H1 (cell line): ENCODE results near the gene SLX4IP. TPM values are rescaled to one million over a fixed set of nuclear protein-coding genes. Genes with fewer than 3 reads are reported as not detected.

ENCODE experiments used
- CTCF ChIA-PET: fragments of 300-600 bp; sonication (Branson Sonifier 250); formaldehyde crosslinking; loops from one replicate; lab custom pipeline; 2021; ENCODE audit not compliant: partially characterized antibody; lab: Charles Lee
- POLR2A ChIA-PET: fragments of 300-600 bp; sonication (Branson Sonifier 250); formaldehyde crosslinking; loops from one replicate; lab custom pipeline; 2021; ENCODE audit warnings: inconsistent platforms; ENCODE audit not compliant: partially characterized antibody; lab: Charles Lee
- DNase-seq, 2 experiments: peaks; one replicate each; pipeline versions ENCODE4 v3.0.0 to v3.0.0-alpha.2; 2010 to 2022; ENCODE audit warnings: low spot score in 2 of 2, low read depth in 1 of 2, mixed read lengths in 1 of 2
- FAIRE-seq: peaks from 2 replicates; lab custom pipeline; 2011; peaks lifted over from hg19 to GRCh38; lab: Jason Lieb, UNC
- H2AFZ ChIP-seq: 2 replicates; pipeline ENCODE4 v1.8.1; 2012; ENCODE audit warnings: low read length, inconsistent platforms
- H2AK5ac ChIP-seq: 2 replicates; pipeline ENCODE4 v1.6.1; 2013; ENCODE audit warnings: low read depth, low read length
- H2BK120ac ChIP-seq: replicated peaks from 2 replicates; pipeline ENCODE3; 2013; ENCODE audit warnings: low read depth, low read length, inconsistent platforms
- H2BK12ac ChIP-seq: 2 replicates; pipeline ENCODE4 v1.6.1; 2013; ENCODE audit warnings: low read depth, low read length
- H2BK15ac ChIP-seq: 2 replicates; pipeline ENCODE4 v1.6.1; 2013; ENCODE audit warnings: low read length
- H2BK20ac ChIP-seq: 2 replicates; pipeline ENCODE4 v1.6.1; 2013; ENCODE audit warnings: low read length
- H2BK5ac ChIP-seq: 2 replicates; pipeline ENCODE4 v1.6.1; 2013; ENCODE audit warnings: low read depth, low read length
- H3K14ac ChIP-seq: 2 replicates; pipeline ENCODE4 v1.6.1; 2013; ENCODE audit warnings: inconsistent platforms; ENCODE audit not compliant: insufficient read length
- H3K18ac ChIP-seq: 2 replicates; pipeline ENCODE4 v1.6.1; 2013; ENCODE audit warnings: low read length; ENCODE audit errors: extremely low read depth
- H3K23ac ChIP-seq: 2 replicates; pipeline ENCODE4 v1.6.1; 2013; ENCODE audit warnings: inconsistent platforms; ENCODE audit not compliant: insufficient read length
- H3K23me2 ChIP-seq: 2 replicates; pipeline ENCODE4 v1.6.1; 2013; ENCODE audit warnings: low read depth, low read length
- H3K27ac ChIP-seq: 2 replicates; pipeline ENCODE4 v1.6.1; 2011; ENCODE audit warnings: low read depth, low read length, inconsistent platforms
- H3K27me3 ChIP-seq, 4 experiments: replicated peaks in 1 of 4; 1 replicate in 1 of 4; 2 replicates in 3 of 4; pipeline versions ENCODE4 v1.6.1 to v1.8.1; 2011 to 2013; ENCODE audit warnings: low read length in 3 of 4, mild to moderate bottlenecking in 3 of 4, inconsistent platforms in 2 of 4, mixed read lengths in 2 of 4, moderate library complexity in 1 of 4; ENCODE audit not compliant: control insufficient read depth in 3 of 4, insufficient read depth in 3 of 4; ENCODE audit errors: extremely low read depth in 1 of 4
- H3K36me3 ChIP-seq, 4 experiments: 2 replicates each; pipeline versions ENCODE4 v1.6.1 to v1.8.1; 2011 to 2013; ENCODE audit warnings: mild to moderate bottlenecking in 4 of 4, low read length in 3 of 4, moderate library complexity in 2 of 4, control low read depth in 1 of 4, inconsistent platforms in 1 of 4; ENCODE audit not compliant: insufficient read depth in 4 of 4, control insufficient read depth in 2 of 4
- H3K4ac ChIP-seq: replicated peaks from 2 replicates; pipeline ENCODE3; 2013; ENCODE audit warnings: low read length, low read depth, mixed read lengths, inconsistent platforms; ENCODE audit not compliant: insufficient read length
- H3K4me1 ChIP-seq, 4 experiments: replicated peaks in 1 of 4; 1 replicate in 1 of 4; 2 replicates in 3 of 4; pipeline versions ENCODE4 v1.6.1 to v1.8.1; 2011 to 2013; ENCODE audit warnings: low read length in 3 of 4, inconsistent platforms in 2 of 4, mixed read lengths in 1 of 4; ENCODE audit not compliant: insufficient read depth in 4 of 4, control insufficient read depth in 3 of 4
- H3K4me2 ChIP-seq, 2 experiments: 2 replicates each; pipeline versions ENCODE4 v1.6.1 to v1.8.1; 2011 to 2013; ENCODE audit warnings: low read depth in 2 of 2, low read length in 2 of 2, control low read depth in 1 of 2, inconsistent platforms in 1 of 2, mild to moderate bottlenecking in 1 of 2; ENCODE audit not compliant: insufficient read depth in 1 of 2
- H3K4me3 ChIP-seq, 4 experiments: fragments of 200-600, 300-600 bp in 1 of 4; sonication (generic), shearing (Covaris generic), sonication (Bioruptor Twin) in 1 of 4; 2 replicates each; pipeline versions ENCODE4 v1.5.1 to v1.8.1; 2011 to 2016; ENCODE audit warnings: low read length in 4 of 4, low read depth in 3 of 4, control low read depth in 2 of 4, inconsistent platforms in 2 of 4, mild to moderate bottlenecking in 2 of 4, mixed read lengths in 1 of 4, moderate library complexity in 1 of 4; ENCODE audit not compliant: insufficient read depth in 2 of 4; ENCODE audit errors: extremely low read depth in 1 of 4
- H3K56ac ChIP-seq: replicated peaks from 2 replicates; pipeline ENCODE3; 2013; ENCODE audit warnings: low read depth, mild to moderate bottlenecking, mixed read lengths, low read length, inconsistent platforms; ENCODE audit not compliant: insufficient read length
- H3K79me1 ChIP-seq: 2 replicates; pipeline ENCODE4 v1.6.1; 2013; ENCODE audit warnings: low read depth, low read length, control low read depth
- H3K79me2 ChIP-seq, 2 experiments: 2 replicates each; pipeline versions ENCODE4 v1.6.1 to v1.8.1; 2012 to 2013; ENCODE audit warnings: low read length in 2 of 2, mild to moderate bottlenecking in 2 of 2, inconsistent platforms in 1 of 2; ENCODE audit not compliant: insufficient read depth in 2 of 2, control insufficient read depth in 1 of 2
- H3K9ac ChIP-seq, 4 experiments: replicated peaks in 1 of 4; 1 replicate in 1 of 4; 2 replicates in 3 of 4; pipeline versions ENCODE4 v1.6.1 to v1.8.1; 2011 to 2013; ENCODE audit warnings: low read depth in 3 of 4, low read length in 3 of 4, control low read depth in 2 of 4, mild to moderate bottlenecking in 2 of 4, moderate library complexity in 2 of 4, inconsistent platforms in 1 of 4; ENCODE audit errors: extremely low read depth in 1 of 4
- H3K9me3 ChIP-seq, 2 experiments: 2 replicates each; pipeline versions ENCODE4 v1.6.1 to v1.8.1; 2012 to 2013; ENCODE audit warnings: mild to moderate bottlenecking in 2 of 2, moderate library complexity in 2 of 2, control low read depth in 1 of 2, inconsistent platforms in 1 of 2, low read depth in 1 of 2, low read length in 1 of 2, mixed read lengths in 1 of 2; ENCODE audit not compliant: insufficient read depth in 2 of 2
- H4K20me1 ChIP-seq, 2 experiments: replicated peaks in 1 of 2; 2 replicates each; pipeline versions ENCODE3 to v1.8.1; 2011 to 2013; ENCODE audit warnings: inconsistent platforms in 2 of 2, low read length in 2 of 2, mild to moderate bottlenecking in 1 of 2; ENCODE audit not compliant: insufficient read depth in 2 of 2, control insufficient read depth in 1 of 2
- H4K5ac ChIP-seq: 2 replicates; pipeline ENCODE4 v1.6.1; 2013; ENCODE audit warnings: low read length, low read depth, mixed read lengths, inconsistent platforms; ENCODE audit not compliant: insufficient read length
- H4K8ac ChIP-seq: 2 replicates; pipeline ENCODE4 v1.8.0; 2013; ENCODE audit warnings: mild to moderate bottlenecking, moderate library complexity, low read length, inconsistent platforms; ENCODE audit not compliant: insufficient read depth; ENCODE audit errors: extremely low read depth
- H4K91ac ChIP-seq: replicated peaks from 2 replicates; pipeline ENCODE3; 2013; ENCODE audit warnings: low read length, mixed read lengths, inconsistent platforms; ENCODE audit not compliant: insufficient read length
- NANOG ChIP-seq: IDR thresholded peaks from 2 replicates; pipeline ENCODE4 v1.6.1; 2011; ENCODE audit warnings: low read length, low read depth, mild to moderate bottlenecking, inconsistent platforms; ENCODE audit not compliant: insufficient read depth, poor library complexity, severe bottlenecking
- WGBS, 2 experiments: shearing (Covaris generic) in 1 of 2; methylation state at CpG; one replicate each; pipeline versions ENCODE4 v1.1.6 to v1.1.7; 2013 to 2015; ENCODE audit warnings: low lambda C conversion rate in 2 of 2, mixed read lengths in 2 of 2, inconsistent platforms in 1 of 2, low coverage in 1 of 2, missing lambda C conversion rate in 1 of 2; ENCODE audit not compliant: insufficient replicate concordance in 2 of 2, insufficient coverage in 1 of 2, insufficient read length in 1 of 2; ENCODE audit errors: extremely low coverage in 1 of 2, missing lambda C conversion rate in 1 of 2; 5-methylcytosine and 5-hydroxymethylcytosine counted together
- polyA plus RNA-seq, 7 experiments: library from polyadenylated mRNA; depleted of rRNA in 3 of 7; stranded (reverse) in 5 of 7; unstranded in 2 of 7; fragments of >200 nt in 5 of 7; fragments of 200-250 nt in 2 of 7; gene quantifications; 1 replicate in 5 of 7; 2 replicates in 1 of 7; 4 replicates in 1 of 7; pipeline versions ENCODE4 v1.2.1 to v1.2.3, GENCODE V29; 2011 to 2013; ENCODE audit warnings: missing spikeins in 2 of 7, mixed read lengths in 2 of 7
- total RNA-seq: library from RNA; stranded (reverse); fragmentation: NEBNext Ultra II Directional; extraction: Animal tissue kit (Norgen Biotek cat#: 25700); gene quantifications from 2 replicates; pipeline ENCODE4 v1.2.1, GENCODE V29; 2021

The SLX4IP gene
- total and polyA plus RNA-seq, 2 of the 8 experiments (the other 6 are each of a cell fraction or from before 2014, with no cell fraction given) = 2.4 to 8.7 TPM

- H3K27me3 ChIP-seq = no peaks in the 10 kb centered on the region; a peak in 1 of 7 replicates
- peaks cover 9 to 39% (median 30%) of the 10 kb centered on the region in 4 experiments for H3K36me3 ChIP-seq
- peak overlapping the region; percentile 95 for H2BK12ac ChIP-seq
- no peak overlapping the region for H3K56ac ChIP-seq
- peak overlapping the region; percentile 50; the same call in 1 of the 2 replicates for H3K27ac ChIP-seq
- H3K4me1 ChIP-seq = peaks cover 10 to 30% (median 21%) of the 10 kb centered on the region in 4 experiments
- H4K91ac ChIP-seq = peak overlapping the region; percentile 35
- no peak overlapping the region for H3K14ac ChIP-seq
- H3K9ac ChIP-seq = 0 out of 7 replicates have a peak overlapping the region, but pooled peaks of 1 of the 4 experiments have one; percentile 15
- H4K8ac ChIP-seq = no peak overlapping the region
- no peak overlapping the region for H2AFZ ChIP-seq
- peak overlapping the region; percentile 75 for H2BK20ac ChIP-seq
- peaks cover 1 to 7% of the 10 kb centered on the region in 2 experiments for H4K20me1 ChIP-seq
- H2BK15ac ChIP-seq = peak overlapping the region; percentile 32; the same call in 1 of the 2 replicates
- H3K4ac ChIP-seq = peak overlapping the region; percentile 37
- WGBS, 2 experiments = 83% methylated on average over 10 of the region's 10 CpGs; no CpG with 5 or more reads in 1 of the 2 experiments
- H3K4me3 ChIP-seq = peak overlapping the region in 3 of 4 experiments; percentile 13 to 24 (median 15); a peak in 4 of 8 replicates
- no peaks in the 10 kb centered on the region for H3K9me3 ChIP-seq
- H3K79me2 ChIP-seq = no peaks in the 10 kb centered on the region
- H4K5ac ChIP-seq = peak overlapping the region; percentile 18
- H2BK5ac ChIP-seq = peak overlapping the region; percentile 79
- no peaks in the 10 kb centered on the region; the same call in 1 of the 2 replicates for H3K23me2 ChIP-seq
- H3K4me2 ChIP-seq = peak overlapping the region; percentile 48 to 74; a peak in 3 of 4 replicates
- ChIA-PET POLR2A (interaction anchor here (0.7 to 1.6 kb wide), 8 partner anchors 9 to 1059 kb away, joined by 3 to 5 read pairs (median 3); no protein-coding TSS in a partner anchor), CTCF (interaction anchor here (0.6 to 8.4 kb wide), 10 partner anchors 9 to 375 kb away, joined by 3 to 55 read pairs (median 3); no protein-coding TSS in a partner anchor)
- no peak for DNase-seq
- no peak for FAIRE-seq
- peak overlapping the region; percentile 92 for H3K18ac ChIP-seq
- H3K23ac ChIP-seq = no peak overlapping the region
- TF ChIP-seq NANOG = no peak
- H3K79me1 ChIP-seq = peaks cover 3% of the 10 kb centered on the region
- H2AK5ac ChIP-seq = peak overlapping the region; percentile 98
- peak overlapping the region; percentile 12 for H2BK120ac ChIP-seq
Observed at GRCh38 chr20:10637031-10637559, 202.0 kb downstream of the SLX4IP start.
